Left lung (tissue), 10 donors: ENCODE results near the gene ZNF473. TPM values are rescaled to one million over a fixed set of nuclear protein-coding genes. Genes with fewer than 3 reads are reported as not detected.
"Not testable (repeated sequence)": the region's sequence is repeated elsewhere in the genome, so short reads cannot be mapped to it uniquely, and the experiment has no call there.

Source experiments
- ATAC-seq: fragments of 200-7000 bp; cut with Tn5 transposase; one replicate; pipeline ENCODE4 v1.9.1; 2020; ENCODE audit warnings: moderate library complexity
- DNase-seq, 4 donors: peaks; one replicate each; pipeline ENCODE4 v3.0.0-alpha.2; 2013 to 2020
- H3K27ac ChIP-seq, 2 donors: fragments of 200-600 bp; sonication (generic) in 1 of 2; one replicate each; pipeline versions ENCODE4 v1.5.0 to v1.8.0; 2020 to 2021
- H3K27me3 ChIP-seq, 2 donors: fragments of 200-600 bp; sonication (generic) in 1 of 2; one replicate each; pipeline versions ENCODE4 v1.5.0 to v1.8.0; 2020 to 2021
- H3K36me3 ChIP-seq, 2 donors: fragments of 200-600 bp; sonication (generic) in 1 of 2; one replicate each; pipeline versions ENCODE4 v1.5.0 to v1.8.0; 2020 to 2021
- H3K4me1 ChIP-seq, 2 donors: fragments of 200-600 bp; one replicate each; pipeline ENCODE4 v1.8.0; 2021
- H3K4me3 ChIP-seq, 2 donors: fragments of 200-600 bp; sonication (generic) in 1 of 2; one replicate each; pipeline versions ENCODE4 v1.5.0 to v1.8.0; 2020 to 2021; ENCODE audit warnings: mild to moderate bottlenecking in 1 of 2
- H3K9me3 ChIP-seq, 2 donors: fragments of 200-600 bp; sonication (generic) in 1 of 2; one replicate each; pipeline versions ENCODE4 v1.5.0 to v1.8.0; 2020 to 2021
- intact Hi-C, 2 donors: fragments of 100-400 bp; cut with DNase I; formaldehyde crosslinking; loops; one replicate each; pipeline versions ENCODE4 v1.11.2 to v1.14.2; 2022
- polyA plus RNA-seq, 6 donors: library from polyadenylated mRNA; unstranded; fragments of 120-200 nt; gene quantifications; one replicate each; pipeline ENCODE4 v1.2.1, GENCODE V29; 2013; ENCODE audit not compliant: insufficient read length in 6 of 6
- total RNA-seq, 2 donors: library from RNA; stranded (reverse); fragmentation: NEBNext Ultra II Directional; extraction: Animal tissue kit (Norgen Biotek cat#: 25700); gene quantifications; one replicate each; pipeline ENCODE4 v1.2.1, GENCODE V29; 2021
- TF ChIP-seq, protein P1 (sequence below), 2 donors: fragments of 200-600 bp; sonication (generic) in 1 of 2; IDR thresholded peaks; one replicate each; pipeline versions ENCODE4 v1.5.0 to v1.8.0; 2021; ENCODE audit warnings: antibody characterized with exemption in 2 of 2
- donor health status: DM: no; HTN: yes; CAD: no.
- donor health status: DM: no; HTN: no; CAD: no.

Gene ZNF473
- total and polyA plus RNA-seq, 8 donors = 5.1 to 15.4 (median 13.3) TPM

DNA sequence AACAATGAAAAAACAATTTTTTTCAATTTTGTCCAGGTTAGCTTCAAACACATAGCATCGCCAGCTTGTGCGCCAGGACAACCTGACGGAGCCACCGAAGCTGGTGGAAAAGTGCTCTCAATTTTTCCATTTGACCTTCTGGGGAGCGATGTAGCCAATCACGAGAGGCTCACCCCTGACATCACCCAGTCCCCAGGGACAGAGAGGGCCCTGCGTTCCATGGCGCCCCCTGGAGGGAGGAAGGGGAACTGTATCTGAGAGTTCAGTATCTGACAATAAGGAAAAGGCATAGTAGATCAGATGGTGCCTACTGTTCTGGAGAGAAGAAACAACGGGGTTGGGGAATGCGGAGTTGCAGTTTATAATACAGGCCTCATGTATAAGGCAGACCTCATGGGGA is 64.9 kb downstream of the ZNF473 start:
- H3K27me3 ChIP-seq, DNase-seq, H3K27ac ChIP-seq, H3K4me3 ChIP-seq, intact Hi-C loops, H3K9me3 ChIP-seq, H3K36me3 ChIP-seq, H3K4me1 ChIP-seq, ATAC-seq: not testable (repeated sequence)
- TF ChIP-seq, protein P1, sequence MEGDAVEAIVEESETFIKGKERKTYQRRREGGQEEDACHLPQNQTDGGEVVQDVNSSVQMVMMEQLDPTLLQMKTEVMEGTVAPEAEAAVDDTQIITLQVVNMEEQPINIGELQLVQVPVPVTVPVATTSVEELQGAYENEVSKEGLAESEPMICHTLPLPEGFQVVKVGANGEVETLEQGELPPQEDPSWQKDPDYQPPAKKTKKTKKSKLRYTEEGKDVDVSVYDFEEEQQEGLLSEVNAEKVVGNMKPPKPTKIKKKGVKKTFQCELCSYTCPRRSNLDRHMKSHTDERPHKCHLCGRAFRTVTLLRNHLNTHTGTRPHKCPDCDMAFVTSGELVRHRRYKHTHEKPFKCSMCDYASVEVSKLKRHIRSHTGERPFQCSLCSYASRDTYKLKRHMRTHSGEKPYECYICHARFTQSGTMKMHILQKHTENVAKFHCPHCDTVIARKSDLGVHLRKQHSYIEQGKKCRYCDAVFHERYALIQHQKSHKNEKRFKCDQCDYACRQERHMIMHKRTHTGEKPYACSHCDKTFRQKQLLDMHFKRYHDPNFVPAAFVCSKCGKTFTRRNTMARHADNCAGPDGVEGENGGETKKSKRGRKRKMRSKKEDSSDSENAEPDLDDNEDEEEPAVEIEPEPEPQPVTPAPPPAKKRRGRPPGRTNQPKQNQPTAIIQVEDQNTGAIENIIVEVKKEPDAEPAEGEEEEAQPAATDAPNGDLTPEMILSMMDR (IDR thresholded peaks at IDR 0.05) = peak in 1 of 2 donors; percentile 18

DNA sequence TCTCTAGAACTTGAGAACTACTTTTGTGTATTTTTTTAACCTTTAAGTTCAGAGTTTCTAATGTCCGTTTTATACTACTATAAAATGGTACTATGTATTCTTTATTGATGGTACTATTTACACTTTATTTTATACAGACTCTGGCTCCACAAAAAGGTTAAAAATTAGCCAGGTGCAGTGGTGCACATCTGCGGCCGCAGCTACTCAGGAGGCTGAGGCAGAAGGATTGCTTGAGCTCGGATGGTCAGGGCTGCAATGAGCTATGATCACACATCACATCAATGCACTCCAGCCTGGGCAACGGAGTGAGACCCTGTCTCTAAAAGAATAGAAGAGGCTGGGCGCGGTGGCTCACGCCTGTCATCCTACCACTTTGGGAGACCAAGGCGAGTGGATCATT is 66.0 kb downstream of the ZNF473 start:
- H3K4me1 ChIP-seq, H3K4me3 ChIP-seq, H3K27ac ChIP-seq, H3K27me3 ChIP-seq, H3K9me3 ChIP-seq, intact Hi-C loops, H3K36me3 ChIP-seq, ATAC-seq: not testable (repeated sequence)
- DNase-seq = peak in 1 of 4 donors; percentile 82

DNA sequence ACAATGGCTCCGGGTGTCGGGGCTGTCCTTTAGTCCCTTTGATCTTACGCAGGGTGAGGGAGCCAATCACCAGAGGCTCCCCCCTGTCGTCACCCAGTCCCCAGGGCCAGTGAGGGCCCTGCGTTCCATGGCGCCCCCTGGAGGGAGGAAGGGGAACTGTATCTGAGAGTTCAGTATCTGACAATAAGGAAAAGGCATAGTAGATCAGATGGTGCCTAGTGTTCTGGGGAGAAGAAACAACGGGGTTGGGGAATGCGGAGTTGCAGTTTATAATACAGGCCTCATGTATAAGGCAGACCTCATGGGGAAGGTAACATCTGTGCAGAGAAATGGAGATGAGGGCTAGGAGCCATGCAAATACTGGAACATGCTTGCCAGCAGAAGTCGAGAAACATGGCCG is 66.8 kb downstream of the ZNF473 start:
- H3K36me3 ChIP-seq, ATAC-seq, H3K27me3 ChIP-seq, DNase-seq, H3K27ac ChIP-seq, H3K9me3 ChIP-seq, H3K4me1 ChIP-seq, H3K4me3 ChIP-seq, intact Hi-C loops: not testable (repeated sequence)

DNA sequence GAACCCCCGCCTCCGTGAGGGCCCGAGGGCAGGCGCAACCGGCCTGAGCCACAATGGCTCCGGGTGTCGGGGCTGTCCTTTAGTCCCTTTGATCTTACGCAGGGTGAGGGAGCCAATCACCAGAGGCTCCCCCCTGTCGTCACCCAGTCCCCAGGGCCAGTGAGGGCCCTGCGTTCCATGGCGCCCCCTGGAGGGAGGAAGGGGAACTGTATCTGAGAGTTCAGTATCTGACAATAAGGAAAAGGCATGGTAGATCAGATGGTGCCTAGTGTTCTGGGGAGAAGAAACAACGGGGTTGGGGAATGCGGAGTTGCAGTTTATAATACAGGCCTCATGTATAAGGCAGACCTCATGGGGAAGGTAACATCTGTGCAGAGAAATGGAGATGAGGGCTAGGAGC is 72.1 kb downstream of the ZNF473 start:
- ATAC-seq, H3K9me3 ChIP-seq, H3K36me3 ChIP-seq, H3K27ac ChIP-seq, DNase-seq, intact Hi-C loops, H3K4me1 ChIP-seq, H3K4me3 ChIP-seq, H3K27me3 ChIP-seq: not testable (repeated sequence)

DNA sequence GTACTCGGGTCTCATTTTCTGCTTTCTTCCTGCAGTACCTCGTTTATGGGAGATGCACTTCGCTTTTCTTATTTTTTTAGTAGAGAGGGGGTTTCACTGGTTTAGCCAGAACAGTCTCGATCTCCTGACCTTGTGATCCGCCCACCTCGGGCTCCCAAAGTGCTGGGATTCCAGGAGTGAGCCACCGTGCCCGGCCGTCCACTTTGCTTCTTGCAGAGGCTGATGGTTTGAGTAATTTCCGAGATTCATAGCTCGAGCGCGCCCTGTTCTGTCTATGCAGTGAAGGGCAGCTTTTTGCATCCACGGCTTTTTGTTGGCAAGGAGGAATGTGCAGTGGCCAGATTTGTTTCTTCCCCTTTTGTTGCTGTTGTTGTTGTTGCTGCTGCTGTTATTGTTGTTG is 73.1 kb downstream of the ZNF473 start:
- H3K4me3 ChIP-seq, intact Hi-C loops, ATAC-seq, H3K9me3 ChIP-seq, H3K4me1 ChIP-seq, H3K27ac ChIP-seq, H3K36me3 ChIP-seq, H3K27me3 ChIP-seq: not testable (repeated sequence)
- peak in 2 of 4 donors; percentile 67 to 93 for DNase-seq

DNA sequence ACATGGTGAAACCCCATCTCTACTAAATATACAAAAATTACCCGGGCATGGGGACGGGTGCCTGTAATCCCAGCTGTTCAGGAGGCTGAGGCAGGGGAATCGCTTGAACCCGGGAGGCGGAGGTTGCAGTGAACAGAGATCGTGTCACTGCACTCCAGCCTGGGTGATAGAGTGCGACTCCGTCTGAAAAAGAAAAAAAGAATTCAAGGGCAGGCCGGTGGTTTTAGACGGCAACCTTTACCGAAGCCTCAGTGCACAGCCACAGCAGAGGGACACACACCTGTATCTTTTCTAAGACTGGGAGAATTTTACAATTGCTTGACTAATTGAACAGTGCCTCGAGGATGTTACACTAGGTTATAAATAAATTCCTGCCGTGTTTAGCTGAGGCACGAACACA is 73.9 kb downstream of the ZNF473 start:
- H3K4me3 ChIP-seq, H3K4me1 ChIP-seq, H3K9me3 ChIP-seq, intact Hi-C loops, ATAC-seq, H3K36me3 ChIP-seq, H3K27me3 ChIP-seq, DNase-seq, H3K27ac ChIP-seq: not testable (repeated sequence)

DNA sequence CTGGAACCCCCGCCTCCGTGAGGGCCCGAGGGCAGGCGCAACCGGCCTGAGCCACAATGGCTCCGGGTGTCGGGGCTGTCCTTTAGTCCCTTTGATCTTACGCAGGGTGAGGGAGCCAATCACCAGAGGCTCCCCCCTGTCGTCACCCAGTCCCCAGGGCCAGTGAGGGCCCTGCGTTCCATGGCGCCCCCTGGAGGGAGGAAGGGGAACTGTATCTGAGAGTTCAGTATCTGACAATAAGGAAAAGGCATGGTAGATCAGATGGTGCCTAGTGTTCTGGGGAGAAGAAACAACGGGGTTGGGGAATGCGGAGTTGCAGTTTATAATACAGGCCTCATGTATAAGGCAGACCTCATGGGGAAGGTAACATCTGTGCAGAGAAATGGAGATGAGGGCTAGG is 75.1 kb downstream of the ZNF473 start:
- H3K4me3 ChIP-seq, DNase-seq, H3K9me3 ChIP-seq, H3K4me1 ChIP-seq, H3K27ac ChIP-seq, ATAC-seq, intact Hi-C loops, H3K27me3 ChIP-seq, H3K36me3 ChIP-seq: not testable (repeated sequence)

Other genes starting within 250 kb of the ZNF473 start
- 10 to 100 TPM; 15.3 to 19.5 TPM for gene FUZ, start 212.7 kb upstream of the ZNF473 start, total RNA-seq
- gene FUZ, start 212.7 kb upstream of the ZNF473 start, polyA plus RNA-seq = 10 to 100 TPM; 23.2 to 31.7 (median 26.6) TPM
- 10 to 100 TPM; 52.1 to 57.1 TPM for gene MED25, start 207.7 kb upstream of the ZNF473 start, total RNA-seq
- 10 to 100 TPM; 55.1 to 67.4 (median 58.2) TPM for gene MED25, start 207.7 kb upstream of the ZNF473 start, polyA plus RNA-seq
- 100 to 1,000 TPM in 1 of 2 donors, 10 to 100 TPM in 1; 96.0 to 133 TPM for gene PTOV1, start 174.8 kb upstream of the ZNF473 start, total RNA-seq
- 100 to 1,000 TPM; 268 to 320 (median 279) TPM for gene PTOV1, start 174.8 kb upstream of the ZNF473 start, polyA plus RNA-seq
- 10 to 100 TPM; 63.0 to 89.5 TPM for gene PNKP, start 158.4 kb upstream of the ZNF473 start, total RNA-seq
- gene PNKP, start 158.4 kb upstream of the ZNF473 start, polyA plus RNA-seq = 10 to 100 TPM; 56.8 to 78.6 (median 66.3) TPM
- 10 to 100 TPM; 33.8 to 39.3 TPM for gene AKT1S1, start 148.7 kb upstream of the ZNF473 start, total RNA-seq
- 10 to 100 TPM; 24.7 to 42.9 (median 31.8) TPM for gene AKT1S1, start 148.7 kb upstream of the ZNF473 start, polyA plus RNA-seq
- 10 to 100 TPM; 35.2 to 43.3 TPM for gene TBC1D17, start 148.3 kb upstream of the ZNF473 start, total RNA-seq
- 10 to 100 TPM; 40.8 to 47.2 (median 46.3) TPM for gene TBC1D17, start 148.3 kb upstream of the ZNF473 start, polyA plus RNA-seq
- 1 to 10 TPM; 2.4 to 6.5 TPM for gene IL4I1, start 129.1 kb upstream of the ZNF473 start, total RNA-seq
- 1 to 10 TPM; 1.1 to 2.3 (median 1.7) TPM for gene IL4I1, start 129.1 kb upstream of the ZNF473 start, polyA plus RNA-seq
- gene ATF5, start 96.8 kb upstream of the ZNF473 start, total RNA-seq = 10 to 100 TPM; 17.4 to 25.0 TPM
- 10 to 100 TPM; 19.5 to 29.6 (median 26.6) TPM for gene ATF5, start 96.8 kb upstream of the ZNF473 start, polyA plus RNA-seq
- 10 to 100 TPM; 39.2 to 61.8 TPM for gene NUP62, start 96.5 kb upstream of the ZNF473 start, total RNA-seq
- gene NUP62, start 96.5 kb upstream of the ZNF473 start, polyA plus RNA-seq = 10 to 100 TPM; 55.8 to 66.2 (median 61.1) TPM
- gene SIGLEC11, start 64.8 kb upstream of the ZNF473 start, total RNA-seq = 1 to 10 TPM; 1.3 to 4.9 TPM
- 1 to 10 TPM in 1 of 6 donors, under 1 TPM in 5; 0.34 to 1.5 (median 0.57) TPM for gene SIGLEC11, start 64.8 kb upstream of the ZNF473 start, polyA plus RNA-seq
- gene VRK3, start 633 bp upstream of the ZNF473 start, total RNA-seq = 10 to 100 TPM; 37.7 to 38.7 TPM
- 10 to 100 TPM; 37.5 to 43.4 (median 40.3) TPM for gene VRK3, start 633 bp upstream of the ZNF473 start, polyA plus RNA-seq
- gene IZUMO2, start 137.3 kb downstream of the ZNF473 start, total RNA-seq = not detected
- gene IZUMO2, start 137.3 kb downstream of the ZNF473 start, polyA plus RNA-seq = 1 to 10 TPM in 5 of 6 donors, under 1 TPM in 1; 0.82 to 1.8 (median 1.1) TPM
- gene MYH14, start 177.6 kb downstream of the ZNF473 start, total RNA-seq = 100 to 1,000 TPM; 101 to 195 TPM
- 10 to 100 TPM; 46.0 to 69.2 (median 47.4) TPM for gene MYH14, start 177.6 kb downstream of the ZNF473 start, polyA plus RNA-seq